HG03565 (cell line): ENCODE measurements around the gene CMC4.

Experiments
- ATAC-seq: cut with Tn5 transposase; IDR thresholded peaks from one replicate; pipeline ENCODE4 v1.9.1; 2021; ENCODE audit warnings: mild to moderate bottlenecking, moderate library complexity; ENCODE audit not compliant: unreplicated experiment

Gene CMC4

GRCh38 chrX:155054255-155054654, 16.7 kb downstream of the CMC4 start:
- no peak for ATAC-seq

- no peak for ATAC-seq
Measured at GRCh38 chrX:155053656-155054055, 17.3 kb downstream of the CMC4 start.

DNA sequence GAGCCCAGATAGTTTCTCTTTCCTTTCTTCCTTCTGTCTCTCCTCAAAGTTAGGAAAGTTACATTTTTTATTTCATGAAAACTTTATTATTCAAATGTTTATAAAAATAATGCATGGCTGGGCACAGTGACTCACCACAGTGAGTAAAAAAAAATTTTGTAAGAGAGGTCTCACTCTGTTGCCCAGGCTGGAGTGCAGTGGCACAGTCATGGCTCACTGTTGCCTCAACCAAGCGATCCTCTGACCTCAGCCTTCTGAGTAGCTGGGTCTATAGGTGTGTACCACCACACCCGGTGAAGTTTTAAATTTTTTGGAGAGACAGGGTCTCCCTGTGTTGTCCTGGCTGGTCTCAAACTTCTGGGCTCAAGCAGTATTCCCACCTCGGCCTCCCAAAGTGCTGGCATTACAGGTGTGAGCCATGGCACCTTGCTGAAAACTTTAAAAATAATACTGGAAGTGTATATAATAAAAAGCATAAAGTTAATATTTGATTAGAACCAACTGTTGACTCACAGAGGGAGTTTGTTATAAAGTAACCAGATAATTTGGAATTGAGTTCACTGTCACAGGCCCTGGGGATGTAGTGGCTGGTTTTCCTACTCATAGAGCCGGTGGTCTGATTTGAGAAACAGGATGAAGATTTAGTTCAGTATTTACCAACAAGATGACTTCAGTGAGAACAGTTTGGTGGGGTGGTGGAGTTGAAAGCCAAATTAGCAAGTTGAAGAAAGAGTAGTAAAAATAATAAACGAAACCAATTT, 18.0 kb downstream of the CMC4 start:
- no peak for ATAC-seq

DNA sequence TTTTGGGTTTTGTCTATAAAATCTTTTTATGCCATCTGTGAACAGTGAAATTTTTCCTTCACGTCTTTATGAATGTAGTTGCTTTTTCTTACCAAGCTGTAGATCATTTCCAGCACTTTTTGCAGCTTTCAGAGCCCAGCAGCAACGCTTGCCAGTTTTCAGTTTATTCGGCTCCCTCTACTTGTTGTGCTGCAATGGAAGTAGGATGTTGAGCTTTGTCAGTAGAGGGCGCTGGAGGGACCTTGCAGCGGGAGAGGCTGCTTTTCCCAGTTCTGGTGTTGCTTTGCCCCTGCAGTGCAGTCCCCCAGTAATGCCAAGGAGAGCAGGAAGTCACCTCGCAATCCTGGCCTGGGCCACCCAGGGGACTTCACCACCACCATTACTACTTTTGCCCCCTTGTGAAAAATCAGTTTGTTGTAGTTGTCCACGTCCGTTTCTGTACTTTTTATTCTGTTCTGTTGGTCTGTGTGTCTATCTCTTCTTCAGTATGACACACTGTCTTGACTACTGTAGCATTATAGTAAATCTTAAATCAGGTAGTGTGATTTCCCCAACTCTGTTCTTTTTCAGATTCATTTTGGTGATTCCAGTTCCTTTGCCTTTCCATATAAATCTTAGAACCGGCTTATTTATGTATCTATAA, 21.8 kb downstream of the CMC4 start:
- ATAC-seq = no peak

- ATAC-seq = no peak
Measured at GRCh38 chrX:155046811-155047528, 24.0 kb downstream of the CMC4 start.

- no peak for ATAC-seq
Measured at GRCh38 chrX:155046129-155046810, 24.7 kb downstream of the CMC4 start.

- no peak for ATAC-seq
Measured at GRCh38 chrX:155035688-155036087, 35.2 kb downstream of the CMC4 start.

DNA sequence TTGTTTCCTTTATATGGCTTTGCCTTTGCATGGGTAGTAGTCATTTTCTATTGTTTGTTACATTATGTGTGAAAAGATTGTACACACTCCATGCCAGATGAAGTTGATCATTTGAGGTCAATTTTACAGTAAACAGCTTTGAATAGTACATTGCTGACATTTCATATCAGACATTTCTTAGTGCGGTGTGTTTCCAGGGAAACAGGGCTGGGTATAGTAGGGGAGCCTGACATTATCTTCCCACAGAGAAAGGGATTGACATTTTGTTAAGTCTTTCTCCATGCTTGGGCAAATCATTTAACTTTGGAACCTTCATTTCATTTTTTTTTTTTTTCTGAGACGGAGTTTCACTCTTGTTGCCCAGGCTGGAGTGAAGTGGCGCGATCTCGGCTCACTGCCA, 39.3 kb downstream of the CMC4 start:
- no peak for ATAC-seq

DNA sequence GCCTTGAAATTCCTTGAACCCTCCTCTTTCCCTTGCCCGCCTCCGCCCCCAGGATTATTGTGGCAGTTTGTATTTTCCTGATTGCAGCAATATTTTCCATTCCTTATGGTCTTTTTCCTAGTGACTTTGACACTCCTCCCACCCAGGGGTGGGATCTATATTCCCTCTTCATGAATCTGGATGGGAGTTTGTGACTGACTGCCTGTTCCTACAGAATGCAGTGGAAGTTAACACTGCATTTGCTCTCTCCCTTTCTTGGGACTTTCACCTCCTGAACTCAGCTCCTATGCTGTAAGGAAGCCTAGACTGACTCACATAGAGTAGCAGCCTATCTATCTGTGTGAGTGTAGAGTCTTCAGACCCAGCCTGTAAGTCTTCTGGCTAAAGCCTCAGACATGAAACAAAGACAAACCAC, 42.1 kb downstream of the CMC4 start:
- ATAC-seq = no peak

GRCh38 chrX:155028129-155028528, 42.8 kb downstream of the CMC4 start:
- ATAC-seq = no peak

- no peak for ATAC-seq
Measured at GRCh38 chrX:155027509-155028066, 43.3 kb downstream of the CMC4 start.

GRCh38 chrX:155026727-155027508, 44.0 kb downstream of the CMC4 start, which contains the start of gene FUNDC2:
Gene FUNDC2, plus strand, starts transcription at chrX:155026844. Its CDS starts 95 bp downstream, at chrX:155026939.
- peak; percentile 88 for ATAC-seq

- no peak for ATAC-seq
Measured at GRCh38 chrX:155026420-155026726, 44.6 kb downstream of the CMC4 start.

- ATAC-seq = no peak
Measured at GRCh38 chrX:155023907-155024833, 46.8 kb downstream of the CMC4 start.

DNA sequence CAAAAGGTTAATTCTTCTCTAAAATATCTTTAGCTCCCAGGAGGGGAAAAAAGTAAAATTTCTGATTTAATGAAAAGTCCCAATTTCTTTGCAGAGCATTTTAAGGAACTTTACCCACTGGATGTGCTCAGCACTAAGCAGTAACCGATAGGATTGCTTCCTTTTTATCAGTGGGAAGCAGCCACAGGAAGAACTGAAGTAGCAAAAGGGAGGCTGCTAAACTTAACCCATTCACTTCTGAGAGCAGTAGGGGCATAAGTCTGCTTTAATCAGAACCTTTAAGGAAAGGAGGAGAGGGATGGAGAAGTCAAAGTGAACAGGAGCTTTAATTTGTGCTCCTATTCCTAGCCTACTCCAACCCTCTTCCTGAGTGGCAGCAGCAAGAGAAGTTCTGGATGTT, 48.4 kb downstream of the CMC4 start, which contains the start of gene F8:
TSS of gene F8 (minus strand) at position 139 of the 400 bp plus-strand sequence. CDS start 171 bp downstream, outside the sequence.
- ATAC-seq = no peak

GRCh38 chrX:155020591-155020990, 50.3 kb downstream of the CMC4 start:
- no peak for ATAC-seq
